ENCODE data around the gene ALCAM. TPM values are rescaled to one million over a fixed set of nuclear protein-coding genes. Genes with fewer than 3 reads are reported as not detected.

The ALCAM gene
- total and polyA plus RNA-seq, 2 donors (not counting 1 experiment from before 2014, with no cell fraction given): 6.2 to 23.8 TPM

GRCh38 chr3:105527949-105528348 lies 161.2 kb downstream of the ALCAM start:
- intact Hi-C loops (cut with micrococcal nuclease): no loop called here
- peaks cover 5 to 9% of the 10 kb centered on the region in 2 experiments for H3K36me3 ChIP-seq (replicated peaks in 1 of 2; ENCODE audit: control extremely low read depth in 1 of 2, control insufficient read depth in 1 of 2, extremely low read depth in 1 of 2, insufficient read depth in 2 of 2, low read length in 1 of 2)
- CTCF ChIA-PET: interaction anchor here (3.1 kb wide), 1 partner anchor 10 kb away, joined by 27 read pairs; no protein-coding TSS in a partner anchor

GRCh38 chr3:105528955-105529354 lies 162.2 kb downstream of the ALCAM start:
- TF ChIP-seq CTCF (IDR thresholded peaks at IDR 0.05) (no peak), EZH2 (IDR thresholded peaks at IDR 0.05; ENCODE audit: borderline replicate concordance, insufficient read depth, low read depth, low read length, poor library complexity, severe bottlenecking) (no peak)
- H3K27me3 ChIP-seq (replicated peaks in 1 of 4; ENCODE audit: control extremely low read depth in 1 of 4, control insufficient read depth in 3 of 4, insufficient read depth in 4 of 4, low read length in 3 of 4): no peaks in the 10 kb centered on the region
- Mint-ChIP-seq H3K27ac (no peak overlapping the region), H3K4me1 (no peaks in the 10 kb centered on the region), H3K9me3 (ENCODE audit: insufficient read depth) (no peaks in the 10 kb centered on the region), H3K4me3 (no peak overlapping the region), H3K27me3 (no peaks in the 10 kb centered on the region)
- no peaks in the 10 kb centered on the region for H3K9me3 ChIP-seq (ENCODE audit: control extremely low read depth in 1 of 3, control insufficient read depth in 2 of 3, insufficient read depth in 1 of 3, low read length in 2 of 3)
- POLR2A ChIA-PET: no interaction called here
- CTCF ChIA-PET: interaction anchor here (3.1 kb wide), 1 partner anchor 11 kb away, joined by 27 read pairs; no protein-coding TSS in a partner anchor
- no peaks in the 10 kb centered on the region for H3K79me2 ChIP-seq (ENCODE audit: control insufficient read depth, insufficient read depth, low read length)
- ATAC-seq (ENCODE audit: low read depth) (no peak), DNase-seq (no peak)
- H3K9ac ChIP-seq (ENCODE audit: low read length): no peak overlapping the region
- intact Hi-C loops (cut with micrococcal nuclease): no loop called here
- H3K4me3 ChIP-seq (ENCODE audit: control extremely low read depth in 1 of 5, extremely low read depth in 1 of 5, insufficient read depth in 1 of 5, low read depth in 2 of 5, low read length in 4 of 5): no peak overlapping the region
- H3K4me2 ChIP-seq (replicated peaks; ENCODE audit: low read depth, low read length, poor library complexity, severe bottlenecking): no peak overlapping the region
- WGBS (ENCODE audit: insufficient coverage): no CpG with 5 or more reads among the region's 2 CpGs
- no peaks in the 10 kb centered on the region for H3K4me1 ChIP-seq (ENCODE audit: control insufficient read depth in 2 of 2, insufficient read depth in 2 of 2, low read length in 2 of 2)
- peaks cover 5 to 16% of the 10 kb centered on the region in 2 experiments for H3K36me3 ChIP-seq (replicated peaks in 1 of 2; ENCODE audit: control extremely low read depth in 1 of 2, control insufficient read depth in 1 of 2, extremely low read depth in 1 of 2, insufficient read depth in 2 of 2, low read length in 1 of 2)
- no peaks in the 10 kb centered on the region for H4K20me1 ChIP-seq (ENCODE audit: control insufficient read depth, insufficient read depth, low read length, poor library complexity, severe bottlenecking)
- H2AFZ ChIP-seq (ENCODE audit: insufficient read depth, low read depth, low read length, poor library complexity, severe bottlenecking): no peak overlapping the region
- no peak overlapping the region for H3K27ac ChIP-seq (ENCODE audit: low read length in 2 of 2)

More at GRCh38 chr3:105527949-105528348, 161.2 kb downstream of the ALCAM start:
- Mint-ChIP-seq H3K4me1 (no peaks in the 10 kb centered on the region), H3K27me3 (no peaks in the 10 kb centered on the region), H3K9me3 (ENCODE audit: insufficient read depth) (no peaks in the 10 kb centered on the region), H3K27ac (no peak overlapping the region), H3K4me3 (no peak overlapping the region)
- no peaks in the 10 kb centered on the region for H3K9me3 ChIP-seq (ENCODE audit: control extremely low read depth in 1 of 3, control insufficient read depth in 2 of 3, insufficient read depth in 1 of 3, low read length in 2 of 3)
- no CpG with 5 or more reads among the region's 3 CpGs for WGBS (ENCODE audit: insufficient coverage)
- no peak for DNase-seq
- no peaks in the 10 kb centered on the region for H3K79me2 ChIP-seq (ENCODE audit: control insufficient read depth, insufficient read depth, low read length)
- no peak overlapping the region for H2AFZ ChIP-seq (ENCODE audit: insufficient read depth, low read depth, low read length, poor library complexity, severe bottlenecking)
- H3K9ac ChIP-seq (ENCODE audit: low read length): no peak overlapping the region
- H3K27ac ChIP-seq (ENCODE audit: low read length in 2 of 2): no peak overlapping the region
- TF ChIP-seq EZH2 (IDR thresholded peaks at IDR 0.05; ENCODE audit: borderline replicate concordance, insufficient read depth, low read depth, low read length, poor library complexity, severe bottlenecking) (no peak), CTCF (IDR thresholded peaks at IDR 0.05) (no peak)
- POLR2A ChIA-PET: no interaction called here
- H3K27me3 ChIP-seq (replicated peaks in 1 of 4; ENCODE audit: control extremely low read depth in 1 of 4, control insufficient read depth in 3 of 4, insufficient read depth in 4 of 4, low read length in 3 of 4): no peaks in the 10 kb centered on the region
- no peaks in the 10 kb centered on the region for H4K20me1 ChIP-seq (ENCODE audit: control insufficient read depth, insufficient read depth, low read length, poor library complexity, severe bottlenecking)
- H3K4me2 ChIP-seq (replicated peaks; ENCODE audit: low read depth, low read length, poor library complexity, severe bottlenecking): no peak overlapping the region
- no peak overlapping the region for H3K4me3 ChIP-seq (ENCODE audit: control extremely low read depth in 1 of 5, extremely low read depth in 1 of 5, insufficient read depth in 1 of 5, low read depth in 2 of 5, low read length in 4 of 5)
- H3K4me1 ChIP-seq (ENCODE audit: control insufficient read depth in 2 of 2, insufficient read depth in 2 of 2, low read length in 2 of 2): no peaks in the 10 kb centered on the region
- no peak for ATAC-seq (ENCODE audit: low read depth)

Data from B cell (primary cell).